HG02623 (cell line): Measurements from ENCODE around the gene MFN2.
"Not testable (repeated sequence)": the region's sequence is repeated elsewhere in the genome, so short reads cannot be mapped to it uniquely, and the experiment has no call there.

Experiments
- ATAC-seq: cut with Tn5 transposase; IDR thresholded peaks from one replicate; pipeline ENCODE4 v1.9.1; 2021; ENCODE audit warnings: moderate library complexity; ENCODE audit not compliant: unreplicated experiment

Gene MFN2

GRCh38 chr1:11979851-11980675 lies at the start of gene MFN2:
TSS of gene MFN2 (plus strand) at chr1:11980444. CDS start at chr1:11989169, 8,725 bp downstream.
- ATAC-seq: peak; percentile 84

GRCh38 chr1:11930571-11931445 lies 49.4 kb upstream of the MFN2 start:
- no peak for ATAC-seq

GRCh38 chr1:11931845-11932244 lies 48.4 kb upstream of the MFN2 start:
- no peak for ATAC-seq

- peak; percentile 84 for ATAC-seq
These were observed 45.8 kb upstream of the MFN2 start, which contains the start of gene PLOD1 for GRCh38 chr1:11934302-11935056. TSS of gene PLOD1 (plus strand) at chr1:11934717. CDS start at chr1:11934780, 63 bp downstream.

- ATAC-seq: no peak
These were observed 45.2 kb upstream of the MFN2 start for GRCh38 chr1:11935057-11935412.

GRCh38 chr1:11935733-11936132 lies 44.5 kb upstream of the MFN2 start:
- ATAC-seq: not testable (repeated sequence)

GRCh38 chr1:11938722-11939526 lies 41.3 kb upstream of the MFN2 start:
- no peak for ATAC-seq

- not testable (repeated sequence) for ATAC-seq
These were observed 40.5 kb upstream of the MFN2 start for GRCh38 chr1:11939794-11940193.

- no peak for ATAC-seq
These were observed 39.9 kb upstream of the MFN2 start for GRCh38 chr1:11940260-11940921.

GRCh38 chr1:11942280-11942679 lies 38.0 kb upstream of the MFN2 start:
- ATAC-seq: no peak

- ATAC-seq: no peak
These were observed 36.6 kb upstream of the MFN2 start for GRCh38 chr1:11943619-11944018.

GRCh38 chr1:11944358-11944931 lies 35.8 kb upstream of the MFN2 start:
- no peak for ATAC-seq

- ATAC-seq: no peak
These were observed 33.6 kb upstream of the MFN2 start for GRCh38 chr1:11946647-11947046.

- no peak for ATAC-seq
These were observed 31.3 kb upstream of the MFN2 start for GRCh38 chr1:11948822-11949458.

- no peak for ATAC-seq
These were observed 28.3 kb upstream of the MFN2 start for GRCh38 chr1:11951901-11952300.

- ATAC-seq: no peak
These were observed 27.7 kb upstream of the MFN2 start for GRCh38 chr1:11952455-11953109.

GRCh38 chr1:11955221-11955620 lies 25.0 kb upstream of the MFN2 start:
- no peak for ATAC-seq

- no peak for ATAC-seq
These were observed 22.8 kb upstream of the MFN2 start for GRCh38 chr1:11957398-11957797.
